Lower leg skin (tissue), 3 donors: ENCODE results near the gene TOMM70.

Experiments used
- CTCF ChIP-seq, 3 donors: fragments of 450-650 bp; IDR thresholded peaks; one replicate each; pipeline ENCODE4 v1.5.1; 2016; ENCODE audit warnings: antibody characterized with exemption in 3 of 3, mild to moderate bottlenecking in 3 of 3, moderate library complexity in 2 of 3
- POLR2A ChIP-seq, 2 donors: fragments of 450-650 bp; IDR thresholded peaks; one replicate each; pipeline ENCODE4 v1.6.1; 2016 to 2017; ENCODE audit warnings: antibody characterized with exemption in 2 of 2, mild to moderate bottlenecking in 1 of 2, moderate library complexity in 1 of 2

DNA sequence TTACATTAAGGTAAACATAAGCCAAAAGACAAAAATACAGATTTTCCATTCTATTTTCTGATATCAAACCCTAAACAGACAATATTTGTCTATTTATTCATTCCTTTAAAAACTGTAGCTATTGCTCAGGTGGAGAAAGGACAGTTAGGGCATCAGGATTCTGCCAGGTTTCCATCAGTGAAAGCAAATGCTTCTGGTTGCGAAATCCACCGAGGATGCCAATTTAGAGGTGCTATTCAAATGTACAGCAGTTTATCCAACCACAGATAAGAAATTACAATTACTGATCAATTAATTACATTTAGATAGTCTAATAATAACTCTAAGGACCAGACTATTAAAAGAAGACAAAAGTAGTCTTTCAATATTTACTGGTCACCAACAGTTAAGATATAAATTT is 3.9 kb downstream of the TOMM70 start:
- TF ChIP-seq CTCF (IDR thresholded peaks at IDR 0.05) (no peak), POLR2A (IDR thresholded peaks at IDR 0.05) (no peak)
